Heart left ventricle (tissue), 13 donors: ENCODE results near the gene KIF20B.

Experiments used
- CTCF ChIP-seq, 12 donors: fragments of 200-600 bp; sonication (generic) in 4 of 12; IDR thresholded peaks; one replicate each; pipeline versions ENCODE4 v1.5.0 to v1.8.0; 2018 to 2022; ENCODE audit warnings: antibody characterized with exemption in 12 of 12, mild to moderate bottlenecking in 5 of 12
- POLR2A ChIP-seq, 2 donors: fragments of 450-650 bp; IDR thresholded peaks; one replicate each; pipeline ENCODE4 v1.6.1; 2017; ENCODE audit warnings: antibody characterized with exemption in 2 of 2, mild to moderate bottlenecking in 2 of 2, moderate library complexity in 2 of 2
- donor health status: ischemic (EF 13 %, LVEDD 7.1; RV severe dilation, severe dysfunction).
- donor health status: DM: no; HTN: yes; CAD: no.
- donor health status: DM: no; HTN: no; CAD: no.
- donor health status: ischemic (EF 25% LVEDD 6.9; RV normal size, moderate dysfunction).
- donor health status: ischemic (EF 25% LVEDD 5.7; RV mildly dilated, moderate dysfunction).
- donor health status: ischemic (EF 35%, LVEDD 5.7; RV mildly dilated, moderate dysfunction).
- donor health status: nonischemic (EF 11% LVEDD 7.7; RV severe dilation, severe dysfunction).
- donor health status: DM: yes; HTN: yes; CAD: no.
- donor health status: PGD.
- donor health status: ischemic (EF 29% LVEDD 5.4; RV normal size, mild dysfunction).
- donor health status: nonischemic (EF 23%, LVEDD 6.1; RV moderate dilation, normal function).

DNA sequence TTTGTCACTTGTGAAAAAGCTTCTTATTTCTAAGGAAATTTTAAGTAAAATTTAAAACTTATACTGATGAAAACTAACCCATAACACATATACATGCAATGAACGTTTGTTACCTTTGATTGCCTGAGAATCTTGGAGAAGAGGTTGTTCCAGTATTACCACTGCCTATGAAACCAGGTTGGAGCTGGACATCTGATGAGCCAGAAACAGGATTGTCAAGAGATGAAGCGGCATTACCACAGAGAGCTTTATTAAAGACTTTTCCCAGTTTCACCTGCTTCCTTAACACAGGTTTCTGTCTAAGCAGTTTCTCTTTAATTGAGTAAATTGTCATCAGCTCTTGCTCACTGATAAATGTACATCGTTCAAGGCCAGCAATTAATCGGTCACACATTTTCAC is 9.0 kb upstream of the KIF20B start:
- TF ChIP-seq CTCF (IDR thresholded peaks at IDR 0.05) (no peak), POLR2A (IDR thresholded peaks at IDR 0.05) (no peak)
